Hepatocyte (in vitro differentiated cells): ENCODE data around the gene NF2. TPM values are rescaled to one million over a fixed set of nuclear protein-coding genes. Genes with fewer than 3 reads are reported as not detected.

Source experiments
- DNase-seq: peaks from one replicate; pipeline ENCODE4 v3.0.0-alpha.2; 2016; ENCODE audit warnings: low spot score
- H2AFZ ChIP-seq: fragments of 200-600 bp; sonication (generic); 2 replicates; pipeline ENCODE4 v1.6.0; 2016; ENCODE audit warnings: antibody characterized with exemption, mild to moderate bottlenecking
- H3K27ac ChIP-seq: fragments of 200-600 bp; sonication (generic); 2 replicates; pipeline ENCODE4 v1.5.1; 2016; ENCODE audit warnings: mild to moderate bottlenecking
- H3K27me3 ChIP-seq: fragments of 200-600 bp; sonication (generic); 2 replicates; pipeline ENCODE4 v1.6.1; 2016
- H3K36me3 ChIP-seq: fragments of 200-600 bp; sonication (generic); replicated peaks from 2 replicates; pipeline ENCODE4 v1.5.1; 2016; ENCODE audit warnings: low read depth; ENCODE audit not compliant: insufficient read depth
- H3K4me1 ChIP-seq: fragments of 200-600 bp; sonication (generic); 2 replicates; pipeline ENCODE4 v1.5.1; 2016; ENCODE audit warnings: mild to moderate bottlenecking, moderate library complexity; ENCODE audit not compliant: insufficient read depth
- H3K4me2 ChIP-seq: fragments of 200-600 bp; sonication (generic); 2 replicates; pipeline ENCODE4 v1.6.0; 2016
- H3K4me3 ChIP-seq: fragments of 200-600 bp; sonication (generic); 2 replicates; pipeline ENCODE4 v1.5.1; 2016; ENCODE audit warnings: mild to moderate bottlenecking
- H3K79me2 ChIP-seq: fragments of 200-600 bp; sonication (generic); 2 replicates; pipeline ENCODE4 v1.6.0; 2017; ENCODE audit warnings: mild to moderate bottlenecking
- H3K9me2 ChIP-seq: fragments of 200-600 bp; sonication (generic); replicated peaks from 2 replicates; pipeline ENCODE4 v1.6.0; 2017; ENCODE audit warnings: mild to moderate bottlenecking; ENCODE audit not compliant: insufficient read depth
- H3K9me3 ChIP-seq: fragments of 200-600 bp; sonication (generic); 2 replicates; pipeline ENCODE4 v1.5.1; 2016; ENCODE audit warnings: low read depth, mild to moderate bottlenecking
- H4K20me1 ChIP-seq: fragments of 200-600 bp; sonication (generic); 2 replicates; pipeline ENCODE4 v1.6.0; 2016; ENCODE audit warnings: mild to moderate bottlenecking; ENCODE audit not compliant: insufficient read depth, poor library complexity, severe bottlenecking
- CTCF ChIP-seq: fragments of 200-600 bp; sonication (generic); IDR thresholded peaks from 2 replicates; pipeline ENCODE4 v1.5.1; 2016; ENCODE audit warnings: antibody characterized with exemption, mild to moderate bottlenecking; ENCODE audit not compliant: poor library complexity
- EZH2 ChIP-seq: fragments of 200-600 bp; sonication (generic); IDR thresholded peaks from 2 replicates; pipeline ENCODE4 v1.6.1; 2016; ENCODE audit warnings: antibody characterized with exemption, mild to moderate bottlenecking, borderline replicate concordance
- EZH2phosphoT487 ChIP-seq: fragments of 200-600 bp; sonication (generic); IDR thresholded peaks from one replicate; pipeline ENCODE4 v1.6.1; 2018; ENCODE audit warnings: antibody characterized with exemption, mild to moderate bottlenecking, low read depth, moderate library complexity; ENCODE audit not compliant: unreplicated experiment, severe bottlenecking
- WGBS: methylation state at CpG from one replicate; pipeline ENCODE4 v1.1.6; 2016; ENCODE audit warnings: low lambda C conversion rate; ENCODE audit errors: missing lambda C conversion rate; 5-methylcytosine and 5-hydroxymethylcytosine counted together
- polyA plus RNA-seq: library from polyadenylated mRNA; unstranded; fragments of >200 nt; fragmentation: Nextera tagmentation; extraction: Ambion mirVana; gene quantifications from 2 replicates; pipeline ENCODE4 v1.2.1, GENCODE V29; 2016
- total RNA-seq: library from RNA; depleted of rRNA; stranded (reverse); fragments of >200 nt; gene quantifications from 2 replicates; pipeline ENCODE4 v1.2.3, GENCODE V29; 2014

The NF2 gene
- total and polyA plus RNA-seq, 2 experiments from 2014 or later: 18.5 to 30.7 TPM

DNA sequence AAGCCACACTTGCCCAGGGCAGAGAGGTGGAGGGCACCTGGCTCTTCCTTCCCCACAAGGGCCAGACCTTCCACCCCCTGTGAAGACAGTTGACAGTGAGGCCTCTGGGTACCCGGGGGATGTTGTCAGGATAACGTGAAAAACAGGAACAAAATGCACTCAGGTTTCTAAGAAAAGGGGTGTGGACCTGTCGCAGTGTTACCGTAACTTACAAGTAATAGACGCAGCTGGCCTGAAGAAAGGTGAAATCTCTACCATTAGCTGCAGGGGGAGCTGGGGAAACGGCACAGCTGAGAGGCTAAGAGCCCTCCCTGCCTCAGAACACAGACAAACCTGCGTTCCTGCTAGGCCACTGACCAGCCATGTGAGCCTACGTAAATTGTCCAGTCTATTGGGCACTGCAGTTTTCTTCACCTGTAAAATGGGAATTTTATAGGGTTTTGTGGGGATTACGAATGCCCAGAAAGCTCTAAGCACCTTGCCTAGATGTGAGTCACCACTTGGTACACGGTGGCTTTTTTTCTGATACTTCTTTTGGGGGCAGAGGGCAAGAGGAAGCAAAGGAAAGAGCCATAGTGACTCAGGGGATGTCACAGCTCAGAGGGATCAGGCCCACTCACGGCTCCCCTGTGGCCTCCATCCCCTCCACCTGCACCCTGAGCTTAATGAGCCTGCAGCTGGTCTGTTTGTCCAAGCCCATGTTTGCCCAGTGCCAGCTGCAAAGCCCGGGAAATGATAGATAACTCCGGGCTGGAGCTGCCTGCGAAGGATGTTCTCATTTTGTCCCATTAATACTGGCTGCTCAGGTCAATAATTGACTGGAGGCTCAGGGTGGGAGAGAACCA, 97.9 kb downstream of the NF2 start:
- no peak overlapping the region for H3K4me3 ChIP-seq
- no peak overlapping the region for H2AFZ ChIP-seq
- peak; percentile 57 for DNase-seq
- H3K27ac ChIP-seq: no peak overlapping the region
- WGBS: 33% methylated on average over 14 of the region's 14 CpGs
- no peaks in the 10 kb centered on the region for H3K9me2 ChIP-seq
- no peaks in the 10 kb centered on the region for H4K20me1 ChIP-seq
- no peaks in the 10 kb centered on the region for H3K79me2 ChIP-seq
- TF ChIP-seq EZH2 (no peak), CTCF (peak; percentile 31)
- no peaks in the 10 kb centered on the region for H3K36me3 ChIP-seq
- no peak overlapping the region for H3K4me2 ChIP-seq
- peaks cover 9% of the 10 kb centered on the region for H3K4me1 ChIP-seq
- no peaks in the 10 kb centered on the region for H3K9me3 ChIP-seq
- peaks cover 22% of the 10 kb centered on the region for H3K27me3 ChIP-seq

DNA sequence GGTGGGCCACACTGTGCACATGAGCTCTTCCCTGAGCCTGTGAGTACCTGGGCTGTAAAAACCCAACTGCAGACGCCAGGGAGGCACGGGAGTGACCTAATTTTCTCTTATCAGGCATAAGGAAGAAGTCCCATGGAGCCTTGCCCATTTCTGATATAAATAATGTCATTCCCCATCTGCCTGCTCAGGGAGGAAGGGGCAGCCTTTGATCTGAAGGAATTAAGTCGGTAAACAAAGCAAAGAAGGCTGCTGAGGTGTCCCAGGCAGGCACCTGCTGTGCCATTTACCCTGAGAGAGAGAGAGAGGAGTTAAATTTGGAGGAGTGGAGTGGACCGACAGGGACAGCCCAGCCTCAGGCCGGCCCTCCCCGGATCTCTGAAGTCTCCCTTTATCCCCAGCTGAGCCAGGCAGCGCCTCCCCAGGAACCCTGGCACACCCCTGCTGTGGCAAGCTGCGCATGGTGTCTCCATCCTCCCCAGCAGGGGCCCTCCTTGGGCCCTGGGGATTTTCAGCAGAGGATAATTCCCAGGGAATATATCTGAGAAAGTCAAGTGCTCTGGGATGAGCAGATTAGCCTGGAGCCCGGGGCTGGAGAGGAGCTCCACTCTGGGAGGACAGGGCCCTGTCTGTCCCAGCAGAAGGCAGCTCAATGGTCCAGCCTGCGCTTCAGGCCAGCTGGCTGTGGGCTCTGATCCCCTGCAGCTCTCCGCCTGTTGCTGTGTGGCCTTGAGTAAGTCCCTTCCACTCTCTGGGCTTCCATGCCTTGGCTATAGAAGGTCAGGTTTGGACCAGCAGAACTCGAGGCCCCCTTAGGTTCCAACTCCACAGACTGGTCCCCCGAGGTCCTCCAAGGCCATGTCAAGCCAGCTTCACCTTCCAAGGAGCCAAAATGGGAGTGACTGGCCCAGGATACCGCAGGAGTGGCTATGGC, 98.8 kb downstream of the NF2 start:
- Histone ChIP-seq H3K4me1 (peaks cover 9% of the 10 kb centered on the region), H4K20me1 (no peaks in the 10 kb centered on the region), H2AFZ (no peak overlapping the region), H3K4me3 (no peak overlapping the region), H3K4me2 (no peak overlapping the region), H3K79me2 (no peaks in the 10 kb centered on the region), H3K27ac (no peak overlapping the region), H3K9me2 (no peaks in the 10 kb centered on the region), H3K27me3 (peaks cover 22% of the 10 kb centered on the region), H3K9me3 (no peaks in the 10 kb centered on the region), H3K36me3 (no peaks in the 10 kb centered on the region)
- no peak for DNase-seq
- whole genome bisulfite sequencing: 32% methylated on average over 14 of the region's 14 CpGs
- TF ChIP-seq EZH2: no peak
- no peak for TF ChIP-seq CTCF
- TF ChIP-seq EZH2phosphoT487: no peak

GRCh38 chr22:29702931-29703501, 99.6 kb downstream of the NF2 start:
- H2AFZ ChIP-seq: no peak overlapping the region
- no peaks in the 10 kb centered on the region for H4K20me1 ChIP-seq
- no peaks in the 10 kb centered on the region for H3K9me2 ChIP-seq
- peaks cover 22% of the 10 kb centered on the region for H3K27me3 ChIP-seq
- WGBS: 40% methylated on average over 19 of the region's 19 CpGs
- H3K4me3 ChIP-seq: no peak overlapping the region
- H3K9me3 ChIP-seq: no peaks in the 10 kb centered on the region
- DNase-seq: no peak
- no peaks in the 10 kb centered on the region for H3K36me3 ChIP-seq
- no peaks in the 10 kb centered on the region for H3K79me2 ChIP-seq
- peaks cover 9% of the 10 kb centered on the region for H3K4me1 ChIP-seq
- H3K27ac ChIP-seq: no peak overlapping the region
- H3K4me2 ChIP-seq: no peak overlapping the region
- no peak for TF ChIP-seq EZH2
- TF ChIP-seq CTCF: no peak
- no peak for TF ChIP-seq EZH2phosphoT487
